ENCODE measurements around the gene ARFGEF3.

- TF ChIP-seq, protein P1, sequence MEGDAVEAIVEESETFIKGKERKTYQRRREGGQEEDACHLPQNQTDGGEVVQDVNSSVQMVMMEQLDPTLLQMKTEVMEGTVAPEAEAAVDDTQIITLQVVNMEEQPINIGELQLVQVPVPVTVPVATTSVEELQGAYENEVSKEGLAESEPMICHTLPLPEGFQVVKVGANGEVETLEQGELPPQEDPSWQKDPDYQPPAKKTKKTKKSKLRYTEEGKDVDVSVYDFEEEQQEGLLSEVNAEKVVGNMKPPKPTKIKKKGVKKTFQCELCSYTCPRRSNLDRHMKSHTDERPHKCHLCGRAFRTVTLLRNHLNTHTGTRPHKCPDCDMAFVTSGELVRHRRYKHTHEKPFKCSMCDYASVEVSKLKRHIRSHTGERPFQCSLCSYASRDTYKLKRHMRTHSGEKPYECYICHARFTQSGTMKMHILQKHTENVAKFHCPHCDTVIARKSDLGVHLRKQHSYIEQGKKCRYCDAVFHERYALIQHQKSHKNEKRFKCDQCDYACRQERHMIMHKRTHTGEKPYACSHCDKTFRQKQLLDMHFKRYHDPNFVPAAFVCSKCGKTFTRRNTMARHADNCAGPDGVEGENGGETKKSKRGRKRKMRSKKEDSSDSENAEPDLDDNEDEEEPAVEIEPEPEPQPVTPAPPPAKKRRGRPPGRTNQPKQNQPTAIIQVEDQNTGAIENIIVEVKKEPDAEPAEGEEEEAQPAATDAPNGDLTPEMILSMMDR (conservative IDR thresholded peaks at IDR 0.05) = no peak
- TF ChIP-seq ZFX (IDR thresholded peaks at IDR 0.05) = no peak
These were observed 148.0 kb downstream of the ARFGEF3 start for GRCh38 chr6:138309695-138310094.

Measured in C4-2B (cell line).